MG63 (cell line): Measurements from ENCODE around the gene ITM2C. TPM values are rescaled to one million over a fixed set of nuclear protein-coding genes. Genes with fewer than 3 reads are reported as not detected.
A peak's percentile ranks its signal among the peaks of the same experiment; 100 is the strongest.

Source experiments
- DNase-seq: peaks from one replicate; pipeline ENCODE4 v3.0.0-alpha.2; 2020
- H3K27me3 ChIP-seq: fragments of 250-450 bp; sonication (Bioruptor Pico); 2 replicates; pipeline ENCODE4 v1.5.1; 2020; ENCODE audit warnings: mild to moderate bottlenecking, moderate library complexity
- H3K36me3 ChIP-seq: fragments of 250-450 bp; sonication (Bioruptor Pico); 2 replicates; pipeline ENCODE4 v1.5.1; 2020; ENCODE audit warnings: mild to moderate bottlenecking, moderate library complexity
- H3K4me3 ChIP-seq: fragments of 250-450 bp; sonication (Bioruptor Pico); 2 replicates; pipeline ENCODE4 v1.5.1; 2020; ENCODE audit warnings: mild to moderate bottlenecking, moderate library complexity
- H3K9me3 ChIP-seq: fragments of 250-450 bp; sonication (Bioruptor Pico); 2 replicates; pipeline ENCODE4 v1.5.1; 2020; ENCODE audit warnings: mild to moderate bottlenecking, moderate library complexity
- total RNA-seq: library from RNA; depleted of rRNA; stranded (reverse); fragments of >200 nt; shearing (Covaris generic); gene quantifications from 2 replicates; pipeline ENCODE4 v1.2.3, GENCODE V29; 2014; ENCODE audit warnings: low replicate concordance; rRNA removed

Gene ITM2C, protein sequence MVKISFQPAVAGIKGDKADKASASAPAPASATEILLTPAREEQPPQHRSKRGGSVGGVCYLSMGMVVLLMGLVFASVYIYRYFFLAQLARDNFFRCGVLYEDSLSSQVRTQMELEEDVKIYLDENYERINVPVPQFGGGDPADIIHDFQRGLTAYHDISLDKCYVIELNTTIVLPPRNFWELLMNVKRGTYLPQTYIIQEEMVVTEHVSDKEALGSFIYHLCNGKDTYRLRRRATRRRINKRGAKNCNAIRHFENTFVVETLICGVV
- 31.2 and 37.1 TPM in 2 replicates for total RNA-seq

DNA sequence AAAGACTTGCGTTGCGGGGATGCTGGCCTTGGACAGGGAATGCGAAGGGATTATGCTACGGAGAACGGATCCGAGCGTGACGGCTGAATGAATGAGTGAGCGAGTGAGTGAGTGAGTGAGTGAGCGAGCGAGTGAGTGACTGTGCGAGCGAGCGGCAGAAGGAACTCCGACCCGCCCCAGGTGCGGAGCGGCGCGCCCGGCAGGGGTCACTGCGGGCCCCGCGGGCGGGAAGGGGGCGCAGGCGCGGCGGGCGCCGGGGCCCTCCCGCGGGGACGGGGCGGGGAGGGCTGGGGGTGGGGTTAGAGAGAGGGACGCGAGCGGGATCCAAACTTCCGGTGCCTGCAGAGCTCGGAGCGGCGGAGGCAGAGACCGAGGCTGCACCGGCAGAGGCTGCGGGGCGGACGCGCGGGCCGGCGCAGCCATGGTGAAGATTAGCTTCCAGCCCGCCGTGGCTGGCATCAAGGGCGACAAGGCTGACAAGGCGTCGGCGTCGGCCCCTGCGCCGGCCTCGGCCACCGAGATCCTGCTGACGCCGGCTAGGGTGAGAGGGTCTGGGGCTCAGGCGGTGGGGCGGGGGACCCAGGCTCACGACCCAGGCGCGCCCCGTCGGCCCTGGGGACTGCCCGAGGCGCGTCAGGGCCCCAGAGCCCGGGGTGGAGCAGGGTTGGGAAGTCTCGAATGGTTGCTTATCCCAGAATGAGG lies at the start of gene ITM2C:
ITM2C (plus strand) TSS at position 338 of the 702 bp plus-strand sequence; CDS start at position 422, 84 bp downstream.
- DNase-seq = peak; percentile 70
- Histone ChIP-seq H3K9me3 (no peaks in the 10 kb centered on the region), H3K36me3 (no peaks in the 10 kb centered on the region), H3K27me3 (peaks cover 14% of the 10 kb centered on the region), H3K4me3 (peak within 1 kb of the TSS; percentile 64)

DNA sequence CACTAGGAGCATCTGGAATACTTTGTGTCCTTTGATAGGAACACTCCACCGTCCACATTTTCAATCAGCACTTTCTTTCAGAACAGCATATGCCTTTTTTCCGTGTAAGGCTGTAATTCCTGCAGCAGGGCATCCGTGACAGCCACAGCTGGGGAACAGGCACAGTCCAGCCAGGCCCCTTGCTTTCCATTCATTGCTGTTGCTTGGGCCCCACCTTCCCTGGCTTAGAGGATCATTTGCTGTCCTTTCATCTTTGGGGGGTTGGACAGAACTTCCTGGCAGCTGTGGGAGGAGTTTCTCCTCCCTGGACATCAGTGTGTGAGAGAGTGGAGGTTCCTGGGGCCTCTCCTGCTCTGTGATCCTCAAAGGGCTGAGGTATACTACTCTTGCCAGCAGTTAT lies 49.7 kb upstream of the ITM2C start:
- Histone ChIP-seq H3K4me3 (no peak overlapping the region), H3K9me3 (no peaks in the 10 kb centered on the region), H3K36me3 (peaks cover 86% of the 10 kb centered on the region), H3K27me3 (no peaks in the 10 kb centered on the region)
- DNase-seq = no peak

DNA sequence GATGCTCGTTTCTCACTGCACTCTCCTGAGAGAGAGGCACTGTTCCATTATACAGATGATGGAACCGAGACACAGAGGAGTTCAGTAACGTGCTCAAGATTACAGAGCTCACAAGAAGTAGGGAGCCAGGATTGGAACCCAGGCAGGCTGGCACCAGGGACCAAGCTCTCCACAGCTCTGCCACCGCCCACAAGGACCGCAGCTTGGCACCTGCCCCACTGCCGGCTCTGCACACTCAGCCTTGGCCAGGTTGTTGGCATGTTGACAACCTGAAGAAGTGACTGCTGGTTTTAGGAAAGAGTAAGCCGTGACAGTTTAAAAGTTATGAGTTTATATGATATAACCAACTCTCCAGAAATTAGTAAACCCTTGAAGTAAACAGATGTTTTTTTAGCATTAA lies 48.0 kb upstream of the ITM2C start:
- Histone ChIP-seq H3K4me3 (no peak overlapping the region), H3K36me3 (peaks cover 70% of the 10 kb centered on the region), H3K27me3 (no peaks in the 10 kb centered on the region), H3K9me3 (no peaks in the 10 kb centered on the region)
- peak; percentile 24 for DNase-seq

DNA sequence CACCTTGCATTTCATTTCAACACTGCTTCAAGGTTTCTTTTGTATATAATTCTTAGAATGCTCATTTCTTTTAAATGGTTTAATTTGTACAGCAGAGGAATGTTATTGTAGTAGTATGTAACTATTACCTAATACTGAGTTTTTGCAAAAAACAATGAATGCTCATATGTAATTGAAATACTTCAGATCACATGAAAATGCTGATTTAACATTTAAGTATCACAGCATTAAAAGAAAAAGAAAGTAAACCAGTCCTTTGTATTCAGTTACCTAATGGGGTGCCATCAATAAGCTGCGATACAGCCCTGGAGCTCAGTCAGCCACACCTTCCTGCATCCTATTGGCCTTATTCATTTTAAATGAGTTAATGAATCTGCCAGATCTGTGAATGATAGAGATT lies 45.3 kb upstream of the ITM2C start:
- H3K4me3 ChIP-seq = no peak overlapping the region

DNA sequence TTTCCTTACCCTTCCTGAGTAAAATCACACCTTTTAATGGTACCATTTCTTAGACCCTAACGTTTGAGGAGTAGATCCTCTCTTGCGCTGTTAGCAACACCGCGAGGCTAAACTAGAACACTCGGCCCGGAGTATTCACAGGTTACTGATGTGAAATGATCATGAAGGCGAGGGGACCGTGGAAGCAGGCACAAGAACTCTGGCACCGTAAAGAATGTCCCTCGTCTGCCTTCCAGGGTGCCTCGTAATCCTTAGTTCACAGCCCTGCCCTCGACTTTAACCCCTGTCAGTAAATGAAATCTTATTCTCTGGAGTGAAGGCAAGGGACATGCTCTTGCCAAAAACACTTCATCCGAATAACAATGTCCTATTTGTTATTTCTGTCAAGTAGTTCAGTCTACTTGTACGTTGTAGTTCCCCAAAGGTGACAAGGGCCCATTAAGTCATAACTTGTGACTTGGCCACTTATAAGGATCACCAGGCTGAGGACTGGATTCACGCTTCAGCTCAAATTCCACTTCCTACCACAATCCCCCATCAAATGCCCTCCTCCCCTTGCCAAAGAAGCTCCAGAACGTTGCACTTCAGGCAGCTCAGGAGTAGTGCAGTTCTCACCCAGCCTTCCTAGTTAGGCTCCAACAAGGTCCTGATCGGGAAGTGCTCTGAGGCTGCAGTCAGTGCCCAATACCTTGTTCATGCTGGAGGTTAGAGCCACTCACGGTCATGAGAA lies 43.3 kb upstream of the ITM2C start:
- Histone ChIP-seq H3K9me3 (no peaks in the 10 kb centered on the region), H3K4me3 (no peak overlapping the region), H3K27me3 (0 out of 2 replicates have a peak, but pooled peaks cover 2% of the 10 kb centered on the region), H3K36me3 (peaks cover 37% of the 10 kb centered on the region)
- no peak for DNase-seq

More for the DNA sequence above, 45.3 kb upstream of the ITM2C start:
- H3K9me3 ChIP-seq = no peaks in the 10 kb centered on the region
- peaks cover 52% of the 10 kb centered on the region for H3K36me3 ChIP-seq
- no peak for DNase-seq
- H3K27me3 ChIP-seq = no peaks in the 10 kb centered on the region

DNA sequence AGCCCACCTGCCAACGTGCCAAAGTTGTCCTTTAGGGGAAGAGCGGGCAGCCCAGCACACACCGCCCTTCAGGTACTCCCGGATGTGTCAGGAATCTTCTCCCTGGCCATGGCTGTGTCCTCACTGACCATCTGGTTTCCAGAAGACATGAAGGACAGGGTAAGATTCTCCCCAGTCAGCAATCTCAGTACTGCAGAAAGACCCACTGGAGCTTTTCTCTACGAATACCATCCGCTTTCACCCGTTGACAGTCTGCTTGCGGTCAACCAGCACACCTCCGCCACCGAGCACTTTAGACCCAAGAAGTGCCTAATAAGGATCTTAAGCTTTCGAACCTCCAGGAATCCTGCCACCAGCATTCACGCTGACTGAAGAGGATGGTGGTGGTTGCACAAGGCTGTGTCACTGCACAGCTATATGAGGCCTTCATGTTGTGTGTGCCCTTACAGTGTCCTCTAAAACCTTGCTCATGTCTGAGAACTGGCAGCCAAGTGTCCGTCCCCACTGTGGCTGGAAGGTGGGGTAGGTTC lies 42.7 kb upstream of the ITM2C start:
- H3K9me3 ChIP-seq = no peaks in the 10 kb centered on the region
- H3K4me3 ChIP-seq = no peak overlapping the region
- no peak for DNase-seq
- H3K27me3 ChIP-seq = 0 out of 2 replicates have a peak, but pooled peaks cover 2% of the 10 kb centered on the region
- H3K36me3 ChIP-seq = peaks cover 31% of the 10 kb centered on the region

DNA sequence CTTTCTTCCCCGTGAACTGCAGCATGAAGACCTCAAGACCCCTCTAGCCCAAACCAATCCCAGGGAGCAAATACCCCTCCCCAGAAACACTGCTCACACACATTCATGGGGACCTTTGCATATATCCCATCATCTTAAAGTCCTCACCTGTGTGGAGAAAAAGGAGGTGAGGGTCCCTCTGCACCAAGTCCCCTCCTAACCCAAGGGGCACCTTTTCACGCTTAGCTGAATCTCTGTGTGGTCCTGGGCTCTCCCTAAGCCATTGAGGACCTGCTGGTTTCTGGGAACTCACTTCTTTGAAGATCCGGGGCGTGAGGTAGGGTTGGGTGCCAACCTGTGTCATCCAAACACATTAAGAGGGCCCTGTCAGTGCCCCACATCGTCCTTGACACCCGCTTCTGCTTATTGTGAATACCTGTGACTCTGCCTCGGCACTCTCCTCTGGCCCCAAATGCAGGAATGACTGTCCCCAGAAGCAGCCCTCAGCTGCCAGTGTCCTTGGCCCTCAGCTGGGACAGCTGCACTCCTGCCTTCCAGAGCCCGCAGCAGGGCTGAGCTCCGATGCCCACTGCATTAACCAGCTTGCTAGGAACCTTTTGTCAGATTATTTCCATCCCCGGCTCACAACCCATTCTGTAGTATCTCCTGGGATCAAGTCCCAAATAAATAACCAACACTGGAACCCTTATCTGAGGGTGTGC lies 41.3 kb upstream of the ITM2C start:
- Histone ChIP-seq H3K27me3 (0 out of 2 replicates have a peak, but pooled peaks cover 2% of the 10 kb centered on the region), H3K36me3 (peaks cover 18% of the 10 kb centered on the region), H3K9me3 (no peaks in the 10 kb centered on the region), H3K4me3 (no peak overlapping the region)
- DNase-seq = no peak

DNA sequence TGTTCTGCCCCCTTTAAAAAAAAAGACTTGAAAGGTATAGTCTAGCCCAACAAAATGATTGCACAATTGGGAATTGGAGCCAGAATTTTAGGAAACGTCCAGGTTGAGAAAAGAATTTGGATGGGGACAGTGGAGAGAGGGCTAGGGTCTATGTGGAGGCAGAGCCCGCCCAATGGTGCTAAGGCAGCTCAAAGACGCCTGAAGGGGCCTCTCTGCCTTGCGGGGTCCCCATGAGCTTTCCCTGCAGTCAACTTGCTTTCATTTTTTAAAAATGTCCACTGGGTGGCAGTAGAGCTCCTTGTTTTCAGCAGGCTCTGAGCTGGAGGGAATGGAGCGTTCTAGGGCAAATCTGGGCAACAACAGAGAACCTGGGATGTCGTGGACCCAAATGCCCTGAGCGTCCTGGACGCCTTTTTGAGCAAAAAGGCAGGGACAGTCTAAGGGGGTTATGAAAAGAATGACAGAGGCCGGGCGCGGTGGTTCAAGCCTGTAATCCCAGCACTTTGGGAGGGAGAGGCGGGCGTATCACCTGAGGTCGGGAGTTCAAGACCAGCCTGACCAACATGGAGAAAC lies 40.2 kb upstream of the ITM2C start:
- Histone ChIP-seq H3K4me3 (peak overlapping the region; percentile 9), H3K9me3 (no peaks in the 10 kb centered on the region), H3K36me3 (peaks cover 7% of the 10 kb centered on the region), H3K27me3 (0 out of 2 replicates have a peak, but pooled peaks cover 2% of the 10 kb centered on the region)
- peak; percentile 35 for DNase-seq

DNA sequence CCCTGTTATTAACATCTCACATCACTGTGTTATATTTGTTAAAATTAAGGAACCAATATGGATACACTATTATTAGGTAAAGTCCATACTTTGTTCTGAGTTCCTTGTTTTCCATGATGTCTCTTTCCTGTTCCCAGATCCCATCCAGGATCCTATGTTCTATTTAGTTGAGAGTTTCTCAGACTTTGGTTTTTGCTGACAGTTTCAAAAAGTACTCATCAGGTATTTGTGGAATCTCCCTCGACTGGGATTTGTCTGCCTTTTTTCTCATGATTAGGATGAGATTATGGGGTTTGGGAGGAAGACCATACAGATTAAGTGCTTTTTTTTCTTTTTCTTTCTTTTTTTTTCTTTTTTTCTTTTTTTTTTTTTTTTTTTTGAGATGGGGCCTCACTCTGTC lies 39.4 kb upstream of the ITM2C start:
- Histone ChIP-seq H3K36me3 (no peaks in the 10 kb centered on the region), H3K27me3 (0 out of 2 replicates have a peak, but pooled peaks cover 2% of the 10 kb centered on the region), H3K9me3 (0 out of 2 replicates have a peak, but pooled peaks cover 2% of the 10 kb centered on the region), H3K4me3 (no peak overlapping the region)
- no peak for DNase-seq

DNA sequence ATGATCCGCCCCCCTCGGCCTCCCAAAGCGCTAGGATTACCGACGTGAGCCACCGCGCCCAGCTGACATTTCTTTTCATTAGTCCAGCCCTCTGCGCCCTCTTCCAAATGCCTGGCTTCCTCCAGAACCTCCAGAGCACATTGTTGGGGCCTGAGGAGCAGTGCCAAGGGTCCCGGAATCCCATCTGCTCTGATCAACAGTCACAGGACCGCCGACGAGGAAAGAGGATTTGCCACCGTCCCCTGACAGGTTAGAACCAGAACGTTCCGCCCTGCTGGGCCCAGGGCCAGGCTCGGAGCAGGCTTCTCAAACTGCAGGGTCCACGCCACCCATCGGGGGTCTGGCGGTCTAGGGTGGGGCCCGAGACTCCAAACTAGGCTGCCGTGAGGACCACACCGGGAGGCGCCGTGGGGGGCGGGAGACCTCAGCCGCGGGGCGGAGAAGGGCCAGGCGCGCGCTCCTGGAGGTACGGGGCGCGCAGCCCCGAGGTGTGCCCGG lies 36.9 kb upstream of the ITM2C start:
- DNase-seq = no peak
- peaks cover 4% of the 10 kb centered on the region; the same call in 1 of the 2 replicates for H3K27me3 ChIP-seq
- no peak overlapping the region for H3K4me3 ChIP-seq
- H3K9me3 ChIP-seq = 0 out of 2 replicates have a peak, but pooled peaks cover 2% of the 10 kb centered on the region
- no peaks in the 10 kb centered on the region for H3K36me3 ChIP-seq

DNA sequence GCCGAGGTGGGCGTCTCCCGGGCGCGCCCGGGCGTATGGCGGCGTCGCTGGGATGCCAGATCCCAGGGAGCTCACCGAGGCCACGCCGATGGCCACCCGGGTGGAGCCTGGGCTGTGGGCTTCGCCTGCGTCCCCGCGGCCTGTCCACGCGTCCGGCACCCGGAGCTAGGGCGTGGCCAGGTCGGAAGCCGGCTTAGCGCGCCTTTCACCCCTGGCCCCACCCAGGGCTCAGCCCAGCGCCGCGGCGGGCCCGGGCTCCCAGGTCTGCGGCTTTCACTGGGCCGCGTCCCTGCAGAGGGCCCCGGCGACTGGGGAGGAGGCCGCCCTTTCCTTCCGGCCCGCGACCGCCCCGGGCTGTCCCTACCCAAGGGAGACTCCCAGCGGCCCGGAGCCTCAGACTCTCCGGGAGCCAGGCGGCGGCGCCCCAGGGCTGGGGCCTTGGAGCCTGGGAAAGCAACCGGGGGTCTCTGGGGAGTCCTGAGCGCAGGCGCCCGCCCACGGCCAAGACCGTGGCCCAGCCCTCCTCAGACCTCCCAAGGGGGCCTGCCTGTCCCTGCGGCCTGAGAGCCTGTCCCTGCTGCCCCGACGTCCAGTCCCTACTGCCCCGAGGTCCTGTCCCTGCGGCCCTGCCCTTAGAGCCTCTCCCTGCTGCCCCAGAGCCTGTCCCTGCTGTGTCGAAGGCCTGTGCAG lies 36.3 kb upstream of the ITM2C start:
- DNase-seq = no peak
- Histone ChIP-seq H3K4me3 (no peak overlapping the region), H3K36me3 (no peaks in the 10 kb centered on the region), H3K9me3 (0 out of 2 replicates have a peak, but pooled peaks cover 2% of the 10 kb centered on the region), H3K27me3 (peaks cover 4% of the 10 kb centered on the region; the same call in 1 of the 2 replicates)

DNA sequence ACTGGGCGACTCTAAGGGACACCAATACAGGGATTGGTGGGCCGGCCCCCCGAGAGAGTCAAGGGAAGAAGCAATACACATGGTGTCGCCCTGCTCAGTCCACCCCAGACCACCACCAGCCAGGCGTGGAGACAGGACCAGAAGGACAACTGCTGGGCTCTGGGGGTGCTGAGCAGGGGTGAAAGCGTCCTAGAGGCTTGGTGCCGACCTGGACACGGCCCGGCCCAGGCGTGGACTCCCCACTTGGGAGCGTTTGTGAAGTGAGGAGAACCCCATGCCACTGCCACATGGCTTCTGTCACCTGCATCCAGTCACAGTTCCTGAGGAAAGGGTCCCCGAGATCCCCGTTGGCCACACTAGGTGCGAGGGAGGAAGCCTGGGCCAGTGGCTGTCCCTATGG lies 35.4 kb upstream of the ITM2C start:
- Histone ChIP-seq H3K36me3 (no peaks in the 10 kb centered on the region), H3K9me3 (0 out of 2 replicates have a peak, but pooled peaks cover 2% of the 10 kb centered on the region), H3K27me3 (peaks cover 4% of the 10 kb centered on the region; the same call in 1 of the 2 replicates), H3K4me3 (no peak overlapping the region)
- no peak for DNase-seq

DNA sequence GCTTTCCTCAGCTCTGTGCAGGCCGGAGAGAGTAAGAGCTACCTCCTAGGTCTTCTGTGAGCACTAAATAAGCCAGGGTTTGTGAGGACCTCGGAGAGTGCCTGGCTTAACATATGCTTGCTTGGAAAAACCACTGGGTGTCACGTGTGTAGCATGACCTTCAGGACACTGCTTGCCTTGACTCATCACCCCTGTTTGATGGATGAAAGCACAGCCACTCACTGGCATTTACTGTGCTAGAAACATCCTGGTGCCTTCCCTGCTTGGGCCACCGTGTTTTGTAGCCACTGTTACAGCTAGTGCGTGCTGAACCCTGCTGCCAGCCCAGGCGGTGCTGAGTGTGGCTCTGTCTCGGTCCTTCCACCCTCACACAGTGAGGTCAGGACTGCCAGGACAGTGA lies 34.8 kb upstream of the ITM2C start:
- Histone ChIP-seq H3K36me3 (no peaks in the 10 kb centered on the region), H3K27me3 (peaks cover 4% of the 10 kb centered on the region; the same call in 1 of the 2 replicates), H3K4me3 (no peak overlapping the region), H3K9me3 (0 out of 2 replicates have a peak, but pooled peaks cover 2% of the 10 kb centered on the region)
- DNase-seq = no peak

DNA sequence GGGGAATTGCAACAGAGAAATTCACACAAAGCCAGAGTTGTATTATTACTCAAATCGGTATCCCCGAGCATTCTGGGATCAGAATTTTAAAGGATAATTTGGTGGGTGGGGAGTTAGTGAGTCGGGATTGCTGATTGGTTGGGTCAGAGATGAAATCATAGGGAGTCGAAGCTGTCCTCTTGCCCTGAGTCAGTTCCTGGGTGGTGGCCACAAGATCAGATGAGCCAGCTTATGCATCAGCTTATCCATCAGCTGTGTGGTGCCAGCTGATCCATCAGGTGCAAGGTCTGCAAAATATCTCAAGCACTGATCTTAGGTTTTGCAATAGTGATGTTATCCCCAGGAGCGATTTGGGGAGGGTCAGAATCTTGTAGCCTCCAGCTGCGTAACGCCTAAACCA lies 34.3 kb upstream of the ITM2C start:
- no peaks in the 10 kb centered on the region for H3K36me3 ChIP-seq
- peaks cover 2% of the 10 kb centered on the region; the same call in 1 of the 2 replicates for H3K27me3 ChIP-seq
- H3K4me3 ChIP-seq = no peak overlapping the region
- H3K9me3 ChIP-seq = 0 out of 2 replicates have a peak, but pooled peaks cover 2% of the 10 kb centered on the region
- no peak for DNase-seq

DNA sequence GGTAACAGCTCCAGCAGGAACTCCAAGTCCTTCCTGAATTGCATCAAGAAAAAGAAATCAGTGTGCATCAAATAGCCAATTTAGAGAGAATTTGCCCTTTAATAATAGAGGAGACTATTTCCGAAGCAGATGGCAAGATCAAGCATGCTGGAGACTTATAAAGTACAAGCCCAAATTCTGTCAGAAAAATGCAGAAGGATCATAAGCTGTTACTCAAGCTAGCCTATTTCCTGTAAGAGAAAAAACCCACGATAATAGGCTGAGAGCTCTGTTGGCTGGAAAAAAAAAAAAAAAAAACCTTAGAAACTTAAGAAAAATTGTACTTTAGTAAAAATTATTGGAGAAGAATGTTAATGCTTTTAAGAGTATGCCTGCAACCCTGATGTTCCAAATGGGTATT lies 24.4 kb upstream of the ITM2C start:
- DNase-seq = no peak
- no peaks in the 10 kb centered on the region for H3K27me3 ChIP-seq
- no peak overlapping the region for H3K4me3 ChIP-seq
- H3K36me3 ChIP-seq = no peaks in the 10 kb centered on the region
- H3K9me3 ChIP-seq = 0 out of 2 replicates have a peak, but pooled peaks cover 4% of the 10 kb centered on the region
